ENCODE results near the gene SPEM1. TPM values are rescaled to one million over a fixed set of nuclear protein-coding genes. Genes with fewer than 3 reads are reported as not detected.

Gene SPEM1
- total RNA-seq, 1 experiment from 2014 or later = 1.1 TPM

DNA sequence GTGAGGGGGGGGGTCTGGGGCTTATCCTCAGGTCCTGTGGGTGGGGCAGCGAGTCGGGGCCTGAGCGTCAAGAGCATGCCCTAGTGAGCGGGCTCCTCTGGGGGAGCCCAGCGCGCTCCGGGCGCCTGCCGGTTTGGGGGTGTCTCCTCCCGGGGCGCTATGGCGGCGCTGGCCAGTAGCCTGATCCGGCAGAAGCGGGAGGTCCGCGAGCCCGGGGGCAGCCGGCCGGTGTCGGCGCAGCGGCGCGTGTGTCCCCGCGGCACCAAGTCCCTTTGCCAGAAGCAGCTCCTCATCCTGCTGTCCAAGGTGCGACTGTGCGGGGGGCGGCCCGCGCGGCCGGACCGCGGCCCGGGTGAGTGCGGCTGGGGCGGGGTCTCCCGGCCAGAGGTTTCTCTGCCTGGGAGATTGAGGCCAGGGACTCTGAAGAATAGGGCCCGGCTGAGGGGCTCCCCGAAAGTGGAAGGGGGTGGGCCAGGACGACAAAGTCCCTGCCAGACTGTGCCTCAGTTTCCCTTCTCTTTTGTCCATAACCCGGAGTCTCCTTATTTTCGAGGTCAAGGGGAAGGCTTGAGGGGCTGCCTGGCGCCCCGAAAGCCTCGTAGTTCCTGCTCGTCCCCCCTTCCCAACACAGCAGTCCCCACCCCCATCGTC is 19.5 kb downstream of the SPEM1 start, which contains the start of gene FGF11:
FGF11 (plus strand) TSS at position 51 of the 651 bp plus-strand sequence; CDS start at position 160, 109 bp downstream.
- no TSS peak for BruUV-seq (replicated peaks)
- Histone ChIP-seq H3K4me1 (replicated peaks; ENCODE audit: insufficient read depth) (peaks cover 17% of the 10 kb centered on the region), H3K9me3 (ENCODE audit: insufficient read depth, low read depth) (no peaks in the 10 kb centered on the region), H2AFZ (peak within 1 kb of the TSS; percentile 78), H3K9me2 (ENCODE audit: insufficient read depth) (no peaks in the 10 kb centered on the region), H3K79me2 (ENCODE audit: low read depth) (peaks cover 8% of the 10 kb centered on the region; the same call in 1 of the 2 replicates), H4K20me1 (ENCODE audit: insufficient read depth) (no peaks in the 10 kb centered on the region), H3K27ac (no peak within 1 kb of the TSS), H3K36me3 (ENCODE audit: low read depth) (no peaks in the 10 kb centered on the region), H3F3A (ENCODE audit: insufficient read depth, low read depth) (peaks cover 13% of the 10 kb centered on the region; the same call in 1 of the 2 replicates), H3K4me2 (peak within 1 kb of the TSS; percentile 90), H3K27me3 (ENCODE audit: insufficient read depth, low read depth) (no peaks in the 10 kb centered on the region), H3K4me3 (peak within 1 kb of the TSS; percentile 71)
- ChIA-PET POLR2A (ENCODE audit: unreplicated experiment) (interaction anchor here (0.8 kb wide), 1 partner anchor 20 kb away, joined by 21 read pairs; no protein-coding TSS in a partner anchor), CTCF (no interaction called here)
- TF ChIP-seq EZH2 (IDR thresholded peaks at IDR 0.05; ENCODE audit: low read depth) = no peak
- TF ChIP-seq, protein P1, sequence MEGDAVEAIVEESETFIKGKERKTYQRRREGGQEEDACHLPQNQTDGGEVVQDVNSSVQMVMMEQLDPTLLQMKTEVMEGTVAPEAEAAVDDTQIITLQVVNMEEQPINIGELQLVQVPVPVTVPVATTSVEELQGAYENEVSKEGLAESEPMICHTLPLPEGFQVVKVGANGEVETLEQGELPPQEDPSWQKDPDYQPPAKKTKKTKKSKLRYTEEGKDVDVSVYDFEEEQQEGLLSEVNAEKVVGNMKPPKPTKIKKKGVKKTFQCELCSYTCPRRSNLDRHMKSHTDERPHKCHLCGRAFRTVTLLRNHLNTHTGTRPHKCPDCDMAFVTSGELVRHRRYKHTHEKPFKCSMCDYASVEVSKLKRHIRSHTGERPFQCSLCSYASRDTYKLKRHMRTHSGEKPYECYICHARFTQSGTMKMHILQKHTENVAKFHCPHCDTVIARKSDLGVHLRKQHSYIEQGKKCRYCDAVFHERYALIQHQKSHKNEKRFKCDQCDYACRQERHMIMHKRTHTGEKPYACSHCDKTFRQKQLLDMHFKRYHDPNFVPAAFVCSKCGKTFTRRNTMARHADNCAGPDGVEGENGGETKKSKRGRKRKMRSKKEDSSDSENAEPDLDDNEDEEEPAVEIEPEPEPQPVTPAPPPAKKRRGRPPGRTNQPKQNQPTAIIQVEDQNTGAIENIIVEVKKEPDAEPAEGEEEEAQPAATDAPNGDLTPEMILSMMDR (conservative IDR thresholded peaks at IDR 0.05) = no peak
- intact Hi-C loops (cut with micrococcal nuclease; ENCODE audit: unreplicated experiment) = loop anchor here (5.0 kb wide), 1 partner anchor 63 kb away; no protein-coding TSS in a partner anchor
- peak in 1 of 2 experiments; percentile 31 for DNase-seq

DNA sequence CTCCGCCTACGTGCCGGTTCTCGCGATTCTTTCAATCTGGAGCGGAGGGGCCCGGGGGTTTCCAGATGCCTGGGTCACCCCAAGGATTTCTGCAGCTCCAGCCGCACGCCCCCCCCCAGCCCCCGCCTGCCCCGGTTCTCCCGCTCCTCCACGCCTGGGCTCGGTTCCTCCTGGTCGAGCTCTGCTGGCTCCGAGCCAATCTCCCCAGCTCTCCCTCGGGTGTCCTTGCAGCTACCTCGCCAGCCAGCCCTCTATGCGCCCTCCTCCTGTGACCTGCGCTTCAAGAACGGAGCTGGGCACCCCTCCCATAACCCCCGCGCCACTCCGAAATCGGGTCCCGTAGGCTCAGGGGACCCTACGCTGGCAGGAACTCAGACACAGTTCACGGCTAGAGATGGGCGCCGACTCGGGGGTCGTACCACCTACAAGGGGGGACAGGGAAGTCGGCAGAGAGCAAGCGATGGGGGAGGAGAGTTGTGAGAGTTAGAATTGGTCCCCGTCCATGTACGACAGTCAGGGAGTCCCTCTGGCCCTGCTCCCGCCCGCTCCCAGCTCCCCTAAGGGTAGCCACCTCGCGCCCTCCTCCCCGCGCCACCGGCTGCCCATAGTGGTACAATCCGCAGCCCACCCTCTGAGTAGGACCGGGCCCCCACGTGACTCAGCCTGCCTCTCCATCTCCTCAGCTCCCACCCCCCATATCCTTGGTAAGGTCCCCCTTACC is 20.1 kb downstream of the SPEM1 start:
- no peak overlapping the region for H3K27ac ChIP-seq

DNA sequence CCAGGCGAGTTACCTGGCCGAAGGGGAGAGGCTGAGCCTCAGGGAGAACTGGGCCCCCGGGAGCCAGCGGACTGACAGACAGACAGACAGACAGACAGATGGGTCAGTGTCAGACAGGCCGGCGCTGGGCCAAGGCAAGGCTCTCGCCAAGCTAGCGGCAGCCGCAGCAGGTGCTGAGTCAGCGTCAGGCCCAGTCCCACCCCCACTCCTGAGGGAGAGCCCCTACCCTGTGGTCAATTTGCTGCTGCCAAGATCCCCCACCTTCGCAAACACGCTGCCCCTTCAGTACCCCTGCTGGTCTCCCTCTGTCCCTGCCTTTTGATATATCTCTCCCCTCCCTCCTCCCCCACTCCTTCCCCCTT is 20.7 kb downstream of the SPEM1 start:
- Histone ChIP-seq H3K79me2 (ENCODE audit: low read depth) (peaks cover 8% of the 10 kb centered on the region; the same call in 1 of the 2 replicates), H3K4me1 (replicated peaks; ENCODE audit: insufficient read depth) (peaks cover 19% of the 10 kb centered on the region), H3K27me3 (ENCODE audit: insufficient read depth, low read depth) (no peaks in the 10 kb centered on the region), H2AFZ (no peak overlapping the region), H3K4me2 (peak overlapping the region; percentile 90; the same call in 1 of the 2 replicates), H3K27ac (no peak overlapping the region), H4K20me1 (ENCODE audit: insufficient read depth) (no peaks in the 10 kb centered on the region), H3K4me3 (no peak overlapping the region), H3K9me3 (ENCODE audit: insufficient read depth, low read depth) (no peaks in the 10 kb centered on the region), H3K36me3 (ENCODE audit: low read depth) (no peaks in the 10 kb centered on the region), H3K9me2 (ENCODE audit: insufficient read depth) (no peaks in the 10 kb centered on the region), H3F3A (ENCODE audit: insufficient read depth, low read depth) (peaks cover 9% of the 10 kb centered on the region; the same call in 1 of the 2 replicates)
- no peak for DNase-seq
- no TSS peak for BruUV-seq (replicated peaks)
- CTCF ChIA-PET = interaction anchor here (0.5 to 1.1 kb wide), 6 partner anchors 10 to 660 kb away, joined by 3 to 10 read pairs (median 3); no protein-coding TSS in a partner anchor
- no peak for TF ChIP-seq EZH2 (IDR thresholded peaks at IDR 0.05; ENCODE audit: low read depth)
- TF ChIP-seq, protein P1 (conservative IDR thresholded peaks at IDR 0.05) = no peak
- intact Hi-C loops (cut with micrococcal nuclease; ENCODE audit: unreplicated experiment) = no loop called here
- POLR2A ChIA-PET (ENCODE audit: unreplicated experiment) = interaction anchor here (1.1 kb wide), 1 partner anchor 39 kb away, joined by 26 read pairs; the partner anchor contains the start of gene ZBTB4

More for the DNA sequence above, 20.1 kb downstream of the SPEM1 start:
- Histone ChIP-seq H3K36me3 (ENCODE audit: low read depth) (no peaks in the 10 kb centered on the region), H3K9me3 (ENCODE audit: insufficient read depth, low read depth) (no peaks in the 10 kb centered on the region), H3K4me3 (peak overlapping the region; percentile 71), H3K9me2 (ENCODE audit: insufficient read depth) (no peaks in the 10 kb centered on the region), H3K27me3 (ENCODE audit: insufficient read depth, low read depth) (no peaks in the 10 kb centered on the region), H3F3A (ENCODE audit: insufficient read depth, low read depth) (peaks cover 13% of the 10 kb centered on the region; the same call in 1 of the 2 replicates), H3K4me2 (peak overlapping the region; percentile 90), H4K20me1 (ENCODE audit: insufficient read depth) (no peaks in the 10 kb centered on the region), H3K4me1 (replicated peaks; ENCODE audit: insufficient read depth) (peaks cover 19% of the 10 kb centered on the region), H2AFZ (peak overlapping the region; percentile 78), H3K79me2 (ENCODE audit: low read depth) (peaks cover 8% of the 10 kb centered on the region; the same call in 1 of the 2 replicates)
- CTCF ChIA-PET = interaction anchor here (0.5 to 1.1 kb wide), 2 partner anchors 13 to 660 kb away, joined by 3 read pairs; no protein-coding TSS in a partner anchor
- POLR2A ChIA-PET (ENCODE audit: unreplicated experiment) = interaction anchor here (0.7 to 1.1 kb wide), 3 partner anchors 19 to 247 kb away, joined by 15 to 26 read pairs (median 21); partner anchors contain the start of gene ZBTB4
- intact Hi-C loops (cut with micrococcal nuclease; ENCODE audit: unreplicated experiment) = no loop called here
- peak in 1 of 2 experiments; percentile 51 for DNase-seq
- no peak for TF ChIP-seq EZH2 (IDR thresholded peaks at IDR 0.05; ENCODE audit: low read depth)
- TF ChIP-seq, protein P1 (conservative IDR thresholded peaks at IDR 0.05) = no peak
- BruUV-seq (replicated peaks) = no TSS peak

Data from PC-9 (cell line).